ENCODE data around the gene RABGAP1.

- no peak for TF ChIP-seq EZH2phosphoT487 (IDR thresholded peaks at IDR 0.05; ENCODE audit: insufficient read depth, low read depth)
- TF ChIP-seq EZH2 (IDR thresholded peaks at IDR 0.05; ENCODE audit: insufficient read depth, poor library complexity, severe bottlenecking), result no peak
Measured at GRCh38 chr9:123115146-123115913, 174.5 kb downstream of the RABGAP1 start.
